Stimulated activated CD4-positive, alpha-beta T cell treated with anti-CD3 and anti-CD28 coated beads, Interleukin-2, amount 100 ng/mL, for 48 hours (primary cell): ENCODE measurements around the gene OR10AD1.
"Not testable (repeated sequence)": the region's sequence is repeated elsewhere in the genome, so short reads cannot be mapped to it uniquely, and the experiment has no call there.

ENCODE experiments used
- DNase-seq, 2 donors: peaks; one replicate each; pipeline ENCODE4 v3.0.0-alpha.2; 2020

Gene OR10AD1

GRCh38 chr12:48157889-48158370, 45.2 kb downstream of the OR10AD1 start:
- DNase-seq: no peak

DNA sequence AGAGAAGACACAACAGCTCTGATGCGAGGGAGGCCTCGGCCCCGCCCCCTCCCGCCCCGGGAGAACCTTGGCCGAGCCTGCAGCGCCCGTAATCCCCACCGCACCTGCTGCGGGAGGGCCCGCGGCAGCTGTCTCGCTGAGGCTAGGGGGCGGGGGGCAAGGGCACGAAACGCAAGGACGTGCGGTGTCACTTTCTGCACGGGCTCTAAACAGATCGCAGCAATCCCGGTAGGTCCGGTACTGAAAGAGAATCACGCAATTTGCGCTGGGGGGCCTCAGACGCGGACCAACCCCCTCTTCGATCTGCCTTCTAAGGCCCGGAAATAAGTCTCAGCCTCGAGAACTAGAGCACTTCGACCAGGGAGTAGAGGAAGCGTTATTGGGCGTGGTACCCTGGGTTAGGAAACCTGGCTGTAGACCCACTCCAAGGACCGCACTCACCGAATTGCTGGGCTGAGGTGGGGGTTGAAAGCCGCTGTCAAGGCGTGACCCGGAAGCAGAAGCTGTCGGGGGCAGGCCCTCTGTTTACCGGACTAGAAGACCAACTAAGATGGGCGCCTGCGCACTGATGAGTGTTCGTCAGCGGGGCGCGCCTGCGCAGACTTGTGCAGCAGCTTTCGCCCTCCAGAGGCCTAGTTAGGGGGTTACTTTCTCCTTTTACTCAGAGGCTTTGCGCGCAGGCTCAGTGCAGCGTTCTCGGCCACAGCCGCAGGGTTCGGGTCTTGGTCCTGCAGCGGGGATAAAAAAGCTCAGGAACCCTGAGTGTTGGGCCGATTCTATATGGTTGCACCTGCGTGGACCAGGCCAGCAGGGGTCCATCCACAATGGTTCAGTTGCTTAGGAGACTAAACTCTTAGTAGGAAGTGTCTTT, 45.8 kb downstream of the OR10AD1 start, which contains the start of gene ASB8:
ASB8 (minus strand) TSS at position 498 of the 871 bp plus-strand sequence. CDS start 4,019 bp downstream, outside the sequence.
- DNase-seq: peak; percentile 97 to 98

GRCh38 chr12:48156652-48157017, 46.5 kb downstream of the OR10AD1 start:
- no peak for DNase-seq

GRCh38 chr12:48155786-48156185, 47.3 kb downstream of the OR10AD1 start:
- DNase-seq: not testable (repeated sequence)
